Activated CD8-positive, alpha-beta T cell treated with anti-CD3 and anti-CD28 coated beads for 36 hours (primary cell): ENCODE results near the gene CDC37. TPM values are rescaled to one million over a fixed set of nuclear protein-coding genes. Genes with fewer than 3 reads are reported as not detected.
"Not testable (repeated sequence)": the region's sequence is repeated elsewhere in the genome, so short reads cannot be mapped to it uniquely, and the experiment has no call there.

ENCODE experiments used
- ATAC-seq: fragments of 200-7000 bp; cut with Tn5 transposase; one replicate; pipeline ENCODE4 v1.10.0; 2021; ENCODE audit warnings: mild to moderate bottlenecking, moderate library complexity
- CTCF ChIA-PET: fragments of 350-600 bp; sonication (Branson Sonifier 250); formaldehyde crosslinking; loops from one replicate; lab custom pipeline; 2021; ENCODE audit warnings: antibody characterized with exemption; lab: Charles Lee
- POLR2A ChIA-PET: fragments of 350-600 bp; sonication (Branson Sonifier 250); formaldehyde crosslinking; loops from one replicate; lab custom pipeline; 2021; ENCODE audit warnings: antibody characterized with exemption; lab: Charles Lee
- DNase-seq: peaks from one replicate; pipeline ENCODE4 v3.0.0-alpha.2; 2020
- H3K27ac Mint-ChIP-seq: one replicate; pipeline ENCODE4 v1.8.0; 2021; ENCODE audit warnings: mild to moderate bottlenecking, mixed read lengths
- H3K27me3 Mint-ChIP-seq: one replicate; pipeline ENCODE4 v1.8.0; 2021; ENCODE audit warnings: mixed read lengths
- H3K36me3 Mint-ChIP-seq: one replicate; pipeline ENCODE4 v1.8.0; 2021; ENCODE audit warnings: low read depth, mixed read lengths
- H3K4me1 Mint-ChIP-seq: one replicate; pipeline ENCODE4 v1.8.0; 2021; ENCODE audit warnings: low read depth, mixed read lengths
- H3K4me3 Mint-ChIP-seq: one replicate; pipeline ENCODE4 v1.8.0; 2021; ENCODE audit warnings: mild to moderate bottlenecking, moderate library complexity, mixed read lengths
- H3K9me3 Mint-ChIP-seq: one replicate; pipeline ENCODE4 v1.8.0; 2021; ENCODE audit warnings: mixed read lengths
- CTCF ChIP-seq: fragments of 200-600 bp; IDR thresholded peaks from one replicate; pipeline ENCODE4 v1.8.0; 2022; ENCODE audit warnings: antibody characterized with exemption, mild to moderate bottlenecking
- intact Hi-C: fragments of 100-400 bp; cut with micrococcal nuclease; formaldehyde crosslinking; loops from one replicate; pipeline ENCODE4 v1.10.0; 2022
- total RNA-seq, 2 experiments: library from RNA; stranded (reverse); gene quantifications; one replicate each; pipeline ENCODE4 v1.2.3, GENCODE V29; 2021

The CDC37 gene
- total RNA-seq, 2 experiments from 2014 or later, result 236 to 238 TPM

DNA sequence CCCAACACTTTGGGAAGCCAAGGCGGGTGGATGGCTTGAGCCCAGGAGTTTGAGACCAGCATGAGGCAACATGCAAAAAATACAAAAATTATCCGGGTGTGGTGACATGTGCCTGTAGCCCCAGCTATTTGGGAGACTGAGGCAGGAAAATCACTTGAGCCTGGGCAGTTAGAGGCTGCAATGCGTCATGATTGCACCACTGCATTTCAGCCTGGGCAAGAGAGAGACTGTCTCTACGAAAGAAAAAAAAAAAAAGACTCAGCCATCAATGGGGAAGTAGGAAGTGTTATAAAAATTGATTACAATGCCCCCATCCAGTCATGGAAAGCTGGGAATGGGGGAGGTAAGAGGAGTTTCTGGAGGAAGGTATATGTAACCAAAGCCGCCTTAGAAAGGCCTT is 28.4 kb downstream of the CDC37 start:
- no peak for DNase-seq
- POLR2A ChIA-PET, result interaction anchor here (0.6 kb wide), 2 partner anchors 52 to 206 kb away, joined by 3 to 4 read pairs; no protein-coding TSS in a partner anchor

GRCh38 chr19:10372690-10373089 is 30.7 kb downstream of the CDC37 start:
- POLR2A ChIA-PET, result interaction anchor here (1.0 kb wide), 1 partner anchor 28 kb away, joined by 3 read pairs; no protein-coding TSS in a partner anchor
- H3K4me3 Mint-ChIP-seq, result no peak overlapping the region
- no peaks in the 10 kb centered on the region for H3K9me3 Mint-ChIP-seq
- H3K4me1 Mint-ChIP-seq, result peaks cover 11% of the 10 kb centered on the region
- H3K27ac Mint-ChIP-seq, result no peak overlapping the region
- H3K27me3 Mint-ChIP-seq, result no peaks in the 10 kb centered on the region
- CTCF ChIA-PET, result interaction anchor here (0.6 kb wide), 1 partner anchor 18 kb away, joined by 3 read pairs; no protein-coding TSS in a partner anchor
- peaks cover 31% of the 10 kb centered on the region for H3K36me3 Mint-ChIP-seq
- intact Hi-C loops, result no loop called here
- DNase-seq (no peak), ATAC-seq (no peak)
- no peak for TF ChIP-seq CTCF

More for the DNA sequence above, 28.4 kb downstream of the CDC37 start:
- intact Hi-C loops, result no loop called here
- no peak for TF ChIP-seq CTCF
- no peak overlapping the region for H3K27ac Mint-ChIP-seq
- CTCF ChIA-PET, result no interaction called here
- no peak for ATAC-seq
- H3K36me3 Mint-ChIP-seq, result peaks cover 29% of the 10 kb centered on the region
- H3K4me3 Mint-ChIP-seq, result no peak overlapping the region
- peaks cover 15% of the 10 kb centered on the region for H3K4me1 Mint-ChIP-seq
- no peaks in the 10 kb centered on the region for H3K9me3 Mint-ChIP-seq
- no peaks in the 10 kb centered on the region for H3K27me3 Mint-ChIP-seq

- POLR2A ChIA-PET, result interaction anchor here (0.6 to 3.8 kb wide), 3 partner anchors 12 to 33 kb away, joined by 3 to 13 read pairs (median 3); partner anchors contain the start of gene TYK2
- Mint-ChIP-seq H3K4me1 (peaks cover 6% of the 10 kb centered on the region), H3K4me3 (no peak overlapping the region), H3K27me3 (no peaks in the 10 kb centered on the region), H3K27ac (peak overlapping the region; percentile 8), H3K9me3 (no peaks in the 10 kb centered on the region), H3K36me3 (peaks cover 32% of the 10 kb centered on the region)
- ATAC-seq, result peak; percentile 74
- DNase-seq, result peak; percentile 36
- intact Hi-C loops, result no loop called here
- TF ChIP-seq CTCF, result no peak
- CTCF ChIA-PET, result interaction anchor here (1.0 to 1.1 kb wide), 2 partner anchors 21 to 109 kb away, joined by 3 read pairs; no protein-coding TSS in a partner anchor
These were observed 35.1 kb downstream of the CDC37 start for GRCh38 chr19:10368101-10368803.

GRCh38 chr19:10366950-10367512 is 36.3 kb downstream of the CDC37 start:
- H3K27me3 Mint-ChIP-seq, H3K9me3 Mint-ChIP-seq, intact Hi-C loops, DNase-seq, ATAC-seq, H3K4me1 Mint-ChIP-seq, H3K27ac Mint-ChIP-seq, H3K4me3 Mint-ChIP-seq: not testable (repeated sequence)
- POLR2A ChIA-PET, result interaction anchor here (1.2 kb wide), 1 partner anchor 13 kb away, joined by 4 read pairs; the partner anchor contains the start of gene TYK2
- H3K36me3 Mint-ChIP-seq, result peaks cover 32% of the 10 kb centered on the region
- CTCF ChIA-PET, result interaction anchor here (1.0 kb wide), 1 partner anchor 108 kb away, joined by 3 read pairs; no protein-coding TSS in a partner anchor

DNA sequence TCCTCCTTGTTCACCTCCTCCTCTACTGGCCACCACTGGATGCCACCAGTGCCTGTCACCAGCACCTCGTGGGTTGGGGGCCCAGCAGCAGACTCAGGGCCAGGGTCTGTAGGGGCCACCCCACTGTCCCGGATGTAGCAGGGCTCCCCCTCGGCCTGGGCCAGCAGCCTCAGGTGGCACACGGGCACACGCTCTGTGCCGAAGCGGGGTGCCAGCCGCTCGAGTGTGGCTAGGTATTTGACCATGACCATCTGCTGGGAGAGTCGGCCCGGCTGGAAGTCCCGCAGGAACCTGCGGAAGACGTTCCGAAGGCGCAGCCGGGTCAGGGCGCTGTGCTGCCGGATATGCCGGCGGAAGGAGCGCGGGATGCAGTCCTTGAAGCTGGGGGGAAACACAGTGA is 37.8 kb downstream of the CDC37 start:
- ChIA-PET CTCF (interaction anchor here (1.2 kb wide), 1 partner anchor 23 kb away, joined by 5 read pairs; no protein-coding TSS in a partner anchor), POLR2A (no interaction called here)
- H3K27me3 Mint-ChIP-seq, result no peaks in the 10 kb centered on the region
- no peak for TF ChIP-seq CTCF
- DNase-seq (no peak), ATAC-seq (no peak)
- H3K4me1 Mint-ChIP-seq, result peaks cover 6% of the 10 kb centered on the region
- intact Hi-C loops, result no loop called here
- no peak overlapping the region for H3K27ac Mint-ChIP-seq
- no peaks in the 10 kb centered on the region for H3K9me3 Mint-ChIP-seq
- H3K36me3 Mint-ChIP-seq, result peaks cover 35% of the 10 kb centered on the region
- no peak overlapping the region for H3K4me3 Mint-ChIP-seq
